BLaER1 (cell line): ENCODE results near the gene SUPV3L1.

ENCODE experiments used
- H3K27ac ChIP-seq: shearing (Covaris generic); formaldehyde crosslinking; 2 replicates; pipeline ENCODE4 v1.8.1; 2022
- H3K27me3 ChIP-seq: shearing (Covaris generic); formaldehyde crosslinking; 2 replicates; pipeline ENCODE4 v1.8.1; 2022
- H3K36me3 ChIP-seq: shearing (Covaris generic); formaldehyde crosslinking; 2 replicates; pipeline ENCODE4 v1.8.1; 2022
- H3K4me1 ChIP-seq: shearing (Covaris generic); formaldehyde crosslinking; 2 replicates; pipeline ENCODE4 v1.8.1; 2022
- H3K4me2 ChIP-seq: shearing (Covaris generic); formaldehyde crosslinking; 2 replicates; pipeline ENCODE4 v1.8.1; 2022
- H3K4me3 ChIP-seq: shearing (Covaris generic); formaldehyde crosslinking; 2 replicates; pipeline ENCODE4 v1.8.1; 2022
- H3K9ac ChIP-seq: shearing (Covaris generic); formaldehyde crosslinking; 2 replicates; pipeline ENCODE4 v1.8.1; 2022
- H3K9me3 ChIP-seq: shearing (Covaris generic); formaldehyde crosslinking; 2 replicates; pipeline ENCODE4 v1.8.1; 2022
- H4K20me1 ChIP-seq: shearing (Covaris generic); formaldehyde crosslinking; 2 replicates; pipeline ENCODE4 v1.8.1; 2022
- Cebpa-rat ChIP-seq: shearing (Covaris generic); IDR thresholded peaks from 2 replicates; pipeline ENCODE4 v1.8.1; 2022

Gene SUPV3L1

GRCh38 chr10:69216577-69217118 lies 36.6 kb downstream of the SUPV3L1 start:
- no peak for TF ChIP-seq Cebpa-rat
- Histone ChIP-seq H3K9me3 (no peaks in the 10 kb centered on the region), H3K4me1 (peaks cover 8% of the 10 kb centered on the region), H3K9ac (no peak overlapping the region), H3K4me3 (no peak overlapping the region), H4K20me1 (no peaks in the 10 kb centered on the region), H3K27me3 (no peaks in the 10 kb centered on the region), H3K27ac (no peak overlapping the region), H3K36me3 (no peaks in the 10 kb centered on the region), H3K4me2 (no peak overlapping the region)

GRCh38 chr10:69217119-69217754 lies 37.2 kb downstream of the SUPV3L1 start:
- Histone ChIP-seq H3K9ac (no peak overlapping the region), H3K9me3 (no peaks in the 10 kb centered on the region), H3K4me1 (peaks cover 14% of the 10 kb centered on the region), H3K27ac (no peak overlapping the region), H3K4me2 (no peak overlapping the region), H3K36me3 (no peaks in the 10 kb centered on the region), H3K4me3 (no peak overlapping the region), H3K27me3 (no peaks in the 10 kb centered on the region), H4K20me1 (no peaks in the 10 kb centered on the region)
- TF ChIP-seq Cebpa-rat: no peak

GRCh38 chr10:69218831-69219230 lies 38.8 kb downstream of the SUPV3L1 start:
- Histone ChIP-seq H3K4me2 (no peak overlapping the region), H3K27me3 (no peaks in the 10 kb centered on the region), H3K9ac (no peak overlapping the region), H3K9me3 (no peaks in the 10 kb centered on the region), H4K20me1 (no peaks in the 10 kb centered on the region), H3K27ac (no peak overlapping the region), H3K4me1 (peaks cover 23% of the 10 kb centered on the region), H3K36me3 (no peaks in the 10 kb centered on the region), H3K4me3 (no peak overlapping the region)
- TF ChIP-seq Cebpa-rat: no peak

- no peaks in the 10 kb centered on the region for H3K27me3 ChIP-seq
- H3K4me3 ChIP-seq: no peak within 1 kb of the TSS
- no peak for TF ChIP-seq Cebpa-rat
- H3K9me3 ChIP-seq: no peaks in the 10 kb centered on the region
- peaks cover 30% of the 10 kb centered on the region for H3K4me1 ChIP-seq
- H3K27ac ChIP-seq: no peak within 1 kb of the TSS
- H3K9ac ChIP-seq: no peak within 1 kb of the TSS
- H3K36me3 ChIP-seq: no peaks in the 10 kb centered on the region
- no peaks in the 10 kb centered on the region for H4K20me1 ChIP-seq
- H3K4me2 ChIP-seq: no peak within 1 kb of the TSS
Observed at GRCh38 chr10:69220041-69220451, 40.0 kb downstream of the SUPV3L1 start, which contains the start of gene HKDC1. TSS of gene HKDC1 (plus strand) at chr10:69220332. CDS start at chr10:69220436, 104 bp downstream.

- no peaks in the 10 kb centered on the region for H4K20me1 ChIP-seq
- no peaks in the 10 kb centered on the region for H3K9me3 ChIP-seq
- no peaks in the 10 kb centered on the region for H3K36me3 ChIP-seq
- no peak overlapping the region for H3K9ac ChIP-seq
- no peak overlapping the region for H3K27ac ChIP-seq
- peaks cover 31% of the 10 kb centered on the region for H3K4me1 ChIP-seq
- no peaks in the 10 kb centered on the region for H3K27me3 ChIP-seq
- TF ChIP-seq Cebpa-rat: no peak
- no peak overlapping the region for H3K4me3 ChIP-seq
- H3K4me2 ChIP-seq: no peak overlapping the region
Observed at GRCh38 chr10:69220507-69220906, 40.5 kb downstream of the SUPV3L1 start.

- H3K4me1 ChIP-seq: peaks cover 32% of the 10 kb centered on the region
- no peaks in the 10 kb centered on the region for H3K27me3 ChIP-seq
- peak overlapping the region; percentile 73 for H3K4me2 ChIP-seq
- peak overlapping the region; percentile 40; the same call in 1 of the 2 replicates for H3K27ac ChIP-seq
- no peak for TF ChIP-seq Cebpa-rat
- no peaks in the 10 kb centered on the region for H3K36me3 ChIP-seq
- 0 out of 2 replicates have a peak overlapping the region, but pooled peaks have one; percentile 1 for H3K9ac ChIP-seq
- H4K20me1 ChIP-seq: no peaks in the 10 kb centered on the region
- H3K4me3 ChIP-seq: no peak overlapping the region
- no peaks in the 10 kb centered on the region for H3K9me3 ChIP-seq
Observed at GRCh38 chr10:69222157-69223027, 42.4 kb downstream of the SUPV3L1 start.

- Histone ChIP-seq H3K27me3 (no peaks in the 10 kb centered on the region), H3K4me3 (no peak overlapping the region), H3K27ac (peak overlapping the region; percentile 40; the same call in 1 of the 2 replicates), H4K20me1 (no peaks in the 10 kb centered on the region), H3K9ac (0 out of 2 replicates have a peak overlapping the region, but pooled peaks have one; percentile 1), H3K9me3 (no peaks in the 10 kb centered on the region), H3K4me2 (peak overlapping the region; percentile 73), H3K4me1 (peaks cover 37% of the 10 kb centered on the region), H3K36me3 (no peaks in the 10 kb centered on the region)
- no peak for TF ChIP-seq Cebpa-rat
Observed at GRCh38 chr10:69223028-69223342, 43.0 kb downstream of the SUPV3L1 start.

- H3K9ac ChIP-seq: no peak overlapping the region
- no peak overlapping the region for H3K4me3 ChIP-seq
- H3K4me1 ChIP-seq: peaks cover 57% of the 10 kb centered on the region
- H3K4me2 ChIP-seq: peak overlapping the region; percentile 28; the same call in 1 of the 2 replicates
- H3K27me3 ChIP-seq: no peaks in the 10 kb centered on the region
- no peaks in the 10 kb centered on the region for H3K36me3 ChIP-seq
- no peak overlapping the region for H3K27ac ChIP-seq
- H4K20me1 ChIP-seq: no peaks in the 10 kb centered on the region
- no peak for TF ChIP-seq Cebpa-rat
- no peaks in the 10 kb centered on the region for H3K9me3 ChIP-seq
Observed at GRCh38 chr10:69224862-69225657, 45.0 kb downstream of the SUPV3L1 start.

- TF ChIP-seq Cebpa-rat: no peak
- Histone ChIP-seq H3K36me3 (no peaks in the 10 kb centered on the region), H3K9ac (no peak overlapping the region), H3K4me1 (peaks cover 57% of the 10 kb centered on the region), H3K4me3 (no peak overlapping the region), H3K27me3 (no peaks in the 10 kb centered on the region), H3K4me2 (peak overlapping the region; percentile 28; the same call in 1 of the 2 replicates), H3K27ac (no peak overlapping the region), H4K20me1 (no peaks in the 10 kb centered on the region), H3K9me3 (no peaks in the 10 kb centered on the region)
Observed at GRCh38 chr10:69225681-69226080, 45.6 kb downstream of the SUPV3L1 start.
